ENCODE results near the gene PSMB9.
A peak's percentile ranks its signal among the peaks of the same experiment; 100 is the strongest.
"Not testable (repeated sequence)": the region's sequence is repeated elsewhere in the genome, so short reads cannot be mapped to it uniquely, and the experiment has no call there.

Gene PSMB9

DNA sequence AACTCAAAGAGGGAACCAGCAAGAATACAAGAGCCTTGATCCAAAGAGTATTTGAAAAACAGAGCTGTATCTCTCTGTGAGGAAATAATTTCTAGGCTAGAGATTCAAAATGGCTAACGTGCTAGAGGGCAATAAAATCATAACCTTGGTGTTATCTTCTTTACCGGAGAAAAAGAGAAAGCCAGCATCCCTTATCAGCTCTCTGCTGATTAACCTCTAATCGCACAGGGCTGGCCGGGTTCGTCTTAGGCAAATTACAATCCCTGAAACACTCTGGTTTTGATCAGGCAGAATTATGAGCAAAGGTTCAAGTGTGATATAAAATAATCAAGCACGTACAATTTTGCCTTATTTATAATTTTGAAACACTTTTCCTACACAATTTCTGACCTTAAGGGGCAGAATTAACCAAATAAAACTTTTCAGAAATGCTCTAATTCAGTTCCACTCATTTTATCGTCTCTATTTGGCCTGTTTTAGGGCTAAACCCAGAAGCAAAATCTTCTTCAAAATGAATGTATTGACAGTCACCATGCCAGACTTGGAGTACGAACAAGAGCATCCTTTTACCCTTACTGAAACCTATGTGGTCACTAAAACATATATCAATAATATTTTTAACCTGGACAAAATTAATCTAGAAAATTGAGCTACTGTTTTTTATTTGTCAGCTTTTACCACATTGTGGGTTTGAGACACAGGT, 13.7 kb downstream of the PSMB9 start:
- in situ Hi-C loops (cut with MboI; ENCODE audit: low pct_unique_long_range_greater_than_20kb, low sequenced_read_pairs, unreplicated experiment): no loop called here
- DNase-seq (ENCODE audit: low spot score): no peak
- TF ChIP-seq, protein P1, sequence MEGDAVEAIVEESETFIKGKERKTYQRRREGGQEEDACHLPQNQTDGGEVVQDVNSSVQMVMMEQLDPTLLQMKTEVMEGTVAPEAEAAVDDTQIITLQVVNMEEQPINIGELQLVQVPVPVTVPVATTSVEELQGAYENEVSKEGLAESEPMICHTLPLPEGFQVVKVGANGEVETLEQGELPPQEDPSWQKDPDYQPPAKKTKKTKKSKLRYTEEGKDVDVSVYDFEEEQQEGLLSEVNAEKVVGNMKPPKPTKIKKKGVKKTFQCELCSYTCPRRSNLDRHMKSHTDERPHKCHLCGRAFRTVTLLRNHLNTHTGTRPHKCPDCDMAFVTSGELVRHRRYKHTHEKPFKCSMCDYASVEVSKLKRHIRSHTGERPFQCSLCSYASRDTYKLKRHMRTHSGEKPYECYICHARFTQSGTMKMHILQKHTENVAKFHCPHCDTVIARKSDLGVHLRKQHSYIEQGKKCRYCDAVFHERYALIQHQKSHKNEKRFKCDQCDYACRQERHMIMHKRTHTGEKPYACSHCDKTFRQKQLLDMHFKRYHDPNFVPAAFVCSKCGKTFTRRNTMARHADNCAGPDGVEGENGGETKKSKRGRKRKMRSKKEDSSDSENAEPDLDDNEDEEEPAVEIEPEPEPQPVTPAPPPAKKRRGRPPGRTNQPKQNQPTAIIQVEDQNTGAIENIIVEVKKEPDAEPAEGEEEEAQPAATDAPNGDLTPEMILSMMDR (IDR thresholded peaks at IDR 0.05; ENCODE audit: extremely low read depth, insufficient read depth, missing control alignments): no peak

DNA sequence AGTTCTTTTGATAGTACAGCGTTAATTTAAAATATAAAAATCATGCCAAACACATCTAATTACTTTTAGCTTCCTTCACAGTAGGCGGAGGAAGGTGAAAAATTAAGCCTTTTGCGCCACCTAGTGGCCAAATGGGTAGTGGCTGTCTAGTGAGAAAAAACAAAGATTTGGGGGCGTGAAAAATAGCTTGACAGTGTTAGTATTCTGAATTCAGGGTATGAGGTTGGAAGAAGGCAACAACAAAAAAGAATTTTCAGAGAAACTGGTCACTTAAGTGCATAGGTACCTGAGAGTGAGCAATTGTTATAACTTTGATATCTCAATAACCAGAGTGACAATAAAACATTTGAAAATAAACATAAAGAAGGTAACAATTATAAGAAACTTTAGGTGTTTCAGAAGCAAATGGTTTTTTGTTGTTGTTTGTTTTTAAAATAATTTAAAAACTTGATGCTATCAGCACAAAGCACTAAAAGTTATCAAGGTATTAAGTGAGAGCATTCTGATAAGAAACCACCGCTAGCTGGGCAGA, 14.3 kb downstream of the PSMB9 start:
- TF ChIP-seq, protein P1 (IDR thresholded peaks at IDR 0.05; ENCODE audit: extremely low read depth, insufficient read depth, missing control alignments): peak; percentile 85
- peak; percentile 52 for DNase-seq (ENCODE audit: low spot score)
- in situ Hi-C loops (cut with MboI; ENCODE audit: low pct_unique_long_range_greater_than_20kb, low sequenced_read_pairs, unreplicated experiment): no loop called here

DNA sequence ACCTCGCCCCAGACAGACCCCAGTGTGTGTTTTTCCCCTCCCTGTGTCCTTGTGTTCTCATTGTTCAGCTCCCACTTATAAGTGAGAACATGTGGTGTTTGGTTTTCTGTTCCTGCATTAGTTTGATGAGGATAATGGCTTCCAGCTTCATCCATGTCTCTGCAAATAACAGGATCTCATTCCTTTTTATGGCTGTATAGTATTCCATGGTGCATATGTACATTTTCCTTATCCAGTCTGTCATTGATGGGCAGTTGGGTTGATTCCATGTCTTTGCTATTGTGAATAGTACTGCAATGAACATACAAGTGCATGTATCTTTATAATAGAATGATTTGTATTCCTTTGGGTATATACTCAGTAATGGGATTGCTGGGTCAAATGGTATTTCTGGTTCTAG, 20.0 kb downstream of the PSMB9 start:
- DNase-seq (ENCODE audit: low spot score); in situ Hi-C loops (cut with MboI; ENCODE audit: low pct_unique_long_range_greater_than_20kb, low sequenced_read_pairs, unreplicated experiment): not testable (repeated sequence)

DNA sequence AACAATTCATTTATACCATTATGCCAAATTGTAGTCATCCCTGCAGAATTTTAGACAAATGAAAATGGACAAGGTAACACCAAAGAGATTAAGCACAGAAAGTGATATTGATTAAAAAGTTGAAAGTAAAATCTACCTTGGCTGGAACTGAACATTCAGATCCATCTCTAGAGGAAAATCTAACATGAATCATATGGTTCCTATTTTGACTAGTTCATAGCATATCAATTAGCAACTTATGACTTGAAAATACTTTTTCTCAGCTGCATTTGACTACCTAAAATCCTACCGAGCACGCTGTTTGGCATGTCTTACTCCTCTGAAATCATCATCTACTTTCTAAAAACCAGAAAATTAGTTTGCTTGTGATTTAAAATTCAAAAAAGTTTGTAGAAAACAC, 22.6 kb downstream of the PSMB9 start:
- no peak for DNase-seq (ENCODE audit: low spot score)
- TF ChIP-seq, protein P1 (IDR thresholded peaks at IDR 0.05; ENCODE audit: extremely low read depth, insufficient read depth, missing control alignments): no peak
- in situ Hi-C loops (cut with MboI; ENCODE audit: low pct_unique_long_range_greater_than_20kb, low sequenced_read_pairs, unreplicated experiment): no loop called here

DNA sequence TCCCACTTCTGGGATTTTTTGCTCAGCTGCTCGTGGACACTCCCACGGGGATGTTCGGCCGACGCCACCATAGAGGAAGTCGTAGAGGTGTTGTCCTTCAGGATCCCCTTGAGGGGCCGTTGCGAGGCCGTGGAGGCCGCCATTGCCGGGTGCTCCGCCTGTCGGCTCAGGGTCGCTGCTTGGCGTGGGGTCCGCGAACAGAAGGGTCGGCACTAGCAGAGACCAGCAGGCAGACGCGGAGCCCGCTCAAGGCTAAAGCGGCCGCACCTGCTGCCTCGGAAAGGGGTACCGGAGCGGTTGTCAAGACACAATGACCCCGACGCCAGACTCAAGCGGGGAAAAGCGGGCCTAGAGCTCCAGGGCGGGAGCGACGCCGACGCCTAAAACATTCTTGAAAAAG, 25.7 kb downstream of the PSMB9 start:
- TF ChIP-seq, protein P1 (IDR thresholded peaks at IDR 0.05; ENCODE audit: extremely low read depth, insufficient read depth, missing control alignments): no peak
- DNase-seq (ENCODE audit: low spot score): no peak
- in situ Hi-C loops (cut with MboI; ENCODE audit: low pct_unique_long_range_greater_than_20kb, low sequenced_read_pairs, unreplicated experiment): loop anchor here (10.0 kb wide), 1 partner anchor 95 kb away; no protein-coding TSS in a partner anchor

DNA sequence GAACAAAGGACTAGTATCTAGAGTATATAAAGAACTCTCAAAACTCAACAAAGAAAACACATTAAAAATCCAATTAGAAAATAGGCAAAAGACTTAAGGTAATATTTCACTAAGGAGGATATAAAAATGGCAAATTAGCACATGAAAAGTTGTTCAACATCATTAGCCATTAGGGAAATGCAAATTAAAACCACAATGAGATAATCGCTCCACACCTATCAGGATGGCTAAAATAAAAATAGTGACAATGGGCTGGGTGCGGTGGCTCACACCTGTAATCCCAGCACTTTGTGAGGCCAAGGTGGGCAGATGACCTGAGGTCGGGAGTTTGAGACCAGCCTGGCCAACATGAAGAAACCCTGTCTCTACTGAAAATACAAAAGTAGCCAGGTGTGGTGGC, 27.0 kb downstream of the PSMB9 start:
- in situ Hi-C loops (cut with MboI; ENCODE audit: low pct_unique_long_range_greater_than_20kb, low sequenced_read_pairs, unreplicated experiment): loop anchor here (10.0 kb wide), 1 partner anchor 94 kb away; no protein-coding TSS in a partner anchor
- DNase-seq (ENCODE audit: low spot score): not testable (repeated sequence)

DNA sequence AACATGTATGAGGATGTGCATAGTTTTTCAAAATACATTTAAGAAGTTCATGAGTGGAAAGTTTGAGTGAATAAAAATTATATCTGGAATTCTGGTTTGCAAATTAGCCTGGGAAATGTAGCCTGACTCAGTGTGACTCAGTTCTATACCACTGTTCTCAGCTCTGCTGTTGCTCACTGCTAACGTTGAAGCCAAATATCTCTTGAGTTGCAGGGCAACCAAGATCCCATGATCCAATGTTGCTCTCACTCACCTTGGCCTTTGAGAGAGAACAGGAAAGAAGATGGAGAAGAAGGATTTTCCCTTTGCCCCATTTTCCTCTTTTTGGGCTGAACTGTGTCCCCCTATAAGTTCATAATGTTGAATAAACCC, 28.9 kb downstream of the PSMB9 start:
- DNase-seq (ENCODE audit: low spot score): no peak
- in situ Hi-C loops (cut with MboI; ENCODE audit: low pct_unique_long_range_greater_than_20kb, low sequenced_read_pairs, unreplicated experiment): loop anchor here (10.0 kb wide), 1 partner anchor 92 kb away; no protein-coding TSS in a partner anchor

More for the DNA sequence above, 28.9 kb downstream of the PSMB9 start:
- TF ChIP-seq, protein P1 (IDR thresholded peaks at IDR 0.05; ENCODE audit: extremely low read depth, insufficient read depth, missing control alignments): no peak

Measured in GM13977 (cell line).